ENCODE results near the gene RNF182. TPM values are rescaled to one million over a fixed set of nuclear protein-coding genes. Genes with fewer than 3 reads are reported as not detected.
"Not testable (repeated sequence)": the region's sequence is repeated elsewhere in the genome, so short reads cannot be mapped to it uniquely, and the experiment has no call there.

The RNF182 gene
- polyA plus RNA-seq, result under 1 TPM; 0.11 to 0.20 (median 0.16) TPM

- H3K27ac ChIP-seq (ENCODE audit: low read depth, low read length), result no peak within 1 kb of the TSS
- 3 to 4% (median 4%) methylated on average over 41 to 62 of the region's 65 CpGs for WGBS, 3 donors
Measured at GRCh38 chr6:13924949-13925881, at the start of gene RNF182. TSS of gene RNF182 (plus strand) at chr6:13924952. CDS start at chr6:13977120, 52,168 bp downstream.

GRCh38 chr6:13877051-13877450 is 47.7 kb upstream of the RNF182 start:
- H3K27ac ChIP-seq (ENCODE audit: low read depth, low read length), result no peak overlapping the region

GRCh38 chr6:13880061-13880663 is 44.6 kb upstream of the RNF182 start:
- H3K27ac ChIP-seq (ENCODE audit: low read depth, low read length), result not testable (repeated sequence)
- 50 to 79% (median 60%) methylated on average over 12 of the region's 12 CpGs for WGBS, 3 donors

GRCh38 chr6:13881621-13882165 is 43.1 kb upstream of the RNF182 start:
- 75 to 90% (median 81%) methylated on average over 8 to 9 of the region's 9 CpGs for WGBS, 3 donors
- H3K27ac ChIP-seq (ENCODE audit: low read depth, low read length), result no peak overlapping the region

GRCh38 chr6:13883966-13884365 is 40.8 kb upstream of the RNF182 start:
- no peak overlapping the region for H3K27ac ChIP-seq (ENCODE audit: low read depth, low read length)

- 75 to 78% (median 76%) methylated on average over 5 of the region's 5 CpGs for whole genome bisulfite sequencing, 3 donors
- no peak overlapping the region for H3K27ac ChIP-seq (ENCODE audit: low read depth, low read length)
Measured at GRCh38 chr6:13884397-13884796, 40.4 kb upstream of the RNF182 start.

GRCh38 chr6:13885601-13886000 is 39.2 kb upstream of the RNF182 start:
- 34 to 61% (median 35%) methylated on average over 2 of the region's 2 CpGs for WGBS, 3 donors
- no peak overlapping the region for H3K27ac ChIP-seq (ENCODE audit: low read depth, low read length)

- WGBS, 3 donors, result 94 to 97% (median 97%) methylated on average over 3 of the region's 3 CpGs
- H3K27ac ChIP-seq (ENCODE audit: low read depth, low read length), result no peak overlapping the region
Measured at GRCh38 chr6:13886949-13887348, 37.8 kb upstream of the RNF182 start.

- H3K27ac ChIP-seq (ENCODE audit: low read depth, low read length), result no peak overlapping the region
- WGBS, 3 donors, result 89 to 93% (median 90%) methylated on average over 2 of the region's 2 CpGs
Measured at GRCh38 chr6:13892017-13892645, 32.6 kb upstream of the RNF182 start.

GRCh38 chr6:13902922-13903321 is 21.8 kb upstream of the RNF182 start:
- 83 to 85% (median 85%) methylated on average over 6 of the region's 6 CpGs for WGBS, 3 donors
- H3K27ac ChIP-seq (ENCODE audit: low read depth, low read length), result no peak overlapping the region

- no peak overlapping the region for H3K27ac ChIP-seq (ENCODE audit: low read depth, low read length)
- 66 to 84% (median 81%) methylated on average over 3 of the region's 3 CpGs for WGBS, 3 donors
Measured at GRCh38 chr6:13903364-13903763, 21.4 kb upstream of the RNF182 start.

GRCh38 chr6:13907001-13907350 is 17.8 kb upstream of the RNF182 start:
- no peak overlapping the region for H3K27ac ChIP-seq (ENCODE audit: low read depth, low read length)
- WGBS, 3 donors, result 70 to 85% (median 83%) methylated on average over 2 of the region's 2 CpGs

GRCh38 chr6:13907614-13908215 is 17.0 kb upstream of the RNF182 start:
- WGBS, 3 donors, result 59 to 72% (median 62%) methylated on average over 2 of the region's 2 CpGs
- H3K27ac ChIP-seq (ENCODE audit: low read depth, low read length), result no peak overlapping the region

- WGBS, 3 donors, result 2 to 6% (median 4%) methylated on average over 3 of the region's 3 CpGs
- H3K27ac ChIP-seq (ENCODE audit: low read depth, low read length), result no peak overlapping the region
Measured at GRCh38 chr6:13908955-13909381, 15.8 kb upstream of the RNF182 start.

GRCh38 chr6:13910443-13910842 is 14.3 kb upstream of the RNF182 start:
- 77 to 91% (median 90%) methylated on average over 2 of the region's 2 CpGs for WGBS, 3 donors

GRCh38 chr6:13911337-13911736 is 13.4 kb upstream of the RNF182 start:
- WGBS, 3 donors, result 66 to 85% (median 80%) methylated on average over 2 of the region's 2 CpGs
- no peak overlapping the region for H3K27ac ChIP-seq (ENCODE audit: low read depth, low read length)

More at GRCh38 chr6:13910443-13910842, 14.3 kb upstream of the RNF182 start:
- no peak overlapping the region for H3K27ac ChIP-seq (ENCODE audit: low read depth, low read length)

- 71 to 76% (median 73%) methylated on average over 8 of the region's 8 CpGs for WGBS, 3 donors
- no peak overlapping the region for H3K27ac ChIP-seq (ENCODE audit: low read depth, low read length)
Measured at GRCh38 chr6:13913226-13914001, 11.3 kb upstream of the RNF182 start.

- WGBS, 3 donors, result 44 to 55% (median 47%) methylated on average over 2 of the region's 2 CpGs
- no peak overlapping the region for H3K27ac ChIP-seq (ENCODE audit: low read depth, low read length)
Measured at GRCh38 chr6:13914351-13914750, 10.4 kb upstream of the RNF182 start.

Measured in adipose tissue (tissue), 3 donors.